ENCODE results near the gene NRSN2.
A peak's percentile ranks its signal among the peaks of the same experiment; 100 is the strongest.

The NRSN2 gene

GRCh38 chr20:370151-370600 is 23.3 kb downstream of the NRSN2 start:
- peak overlapping the region; percentile 97 for H3K27ac ChIP-seq
- TF ChIP-seq ZFX (IDR thresholded peaks at IDR 0.05) (no peak; the same call in 1 of the 2 replicates), CTCF (conservative IDR thresholded peaks at IDR 0.05) (no peak)

GRCh38 chr20:370977-371754 is 24.3 kb downstream of the NRSN2 start:
- H3K27ac ChIP-seq = peak overlapping the region; percentile 97
- TF ChIP-seq CTCF (conservative IDR thresholded peaks at IDR 0.05) (no peak), ZFX (IDR thresholded peaks at IDR 0.05) (no peak)

GRCh38 chr20:371755-372542 is 25.0 kb downstream of the NRSN2 start:
- TF ChIP-seq ZFX (IDR thresholded peaks at IDR 0.05) (no peak), CTCF (conservative IDR thresholded peaks at IDR 0.05) (no peak)
- H3K27ac ChIP-seq = peak overlapping the region; percentile 97

- H3K27ac ChIP-seq = peak overlapping the region; percentile 97
Measured at GRCh38 chr20:372543-373082, 25.7 kb downstream of the NRSN2 start.

GRCh38 chr20:373171-373890 is 26.4 kb downstream of the NRSN2 start:
- TF ChIP-seq ZFX (IDR thresholded peaks at IDR 0.05) (no peak), CTCF (conservative IDR thresholded peaks at IDR 0.05) (no peak)
- H3K27ac ChIP-seq = peak overlapping the region; percentile 97

- TF ChIP-seq CTCF (conservative IDR thresholded peaks at IDR 0.05) = no peak
- TF ChIP-seq ZFX (IDR thresholded peaks at IDR 0.05) = no peak
- H3K27ac ChIP-seq = no peak overlapping the region
Measured at GRCh38 chr20:375265-375889, 28.5 kb downstream of the NRSN2 start.

GRCh38 chr20:376089-376488 is 29.2 kb downstream of the NRSN2 start:
- TF ChIP-seq ZFX (IDR thresholded peaks at IDR 0.05) (no peak), CTCF (conservative IDR thresholded peaks at IDR 0.05) (no peak)
- H3K27ac ChIP-seq = no peak overlapping the region

All from C4-2B (cell line).